Body of pancreas (tissue), 4 donors: Measurements from ENCODE around the gene EIF4G2. TPM values are rescaled to one million over a fixed set of nuclear protein-coding genes. Genes with fewer than 3 reads are reported as not detected.

ENCODE experiments used
- ATAC-seq: fragments of 150-250 bp; one replicate; pipeline ENCODE4 v1.9.1; 2016
- DNase-seq, 4 donors: peaks; one replicate each; pipeline ENCODE4 v3.0.0-alpha.2; 2019
- H3K27ac ChIP-seq, 4 donors: fragments of 200-600 bp; sonication (generic); 1 replicate in 3 of 4; 2 replicates in 1 of 4; pipeline versions ENCODE4 v1.5.1 to v1.6.1; 2016 to 2019; ENCODE audit warnings: mild to moderate bottlenecking in 1 of 4, mixed read lengths in 1 of 4, moderate library complexity in 1 of 4
- H3K27me3 ChIP-seq, 2 donors: fragments of 200-600 bp; sonication (generic); one replicate each; pipeline ENCODE4 v1.6.0; 2016; ENCODE audit warnings: mild to moderate bottlenecking in 1 of 2
- H3K36me3 ChIP-seq, 2 donors: fragments of 200-600 bp; sonication (generic); replicated peaks in 1 of 2; 2 replicates each; pipeline ENCODE4 v1.5.1; 2016; ENCODE audit warnings: low read depth in 2 of 2; ENCODE audit not compliant: insufficient read depth in 1 of 2
- H3K4me1 ChIP-seq: fragments of 200-600 bp; sonication (generic); one replicate; pipeline ENCODE4 v1.6.0; 2016
- H3K4me3 ChIP-seq, 2 donors: fragments of 200-600 bp; sonication (generic); 1 replicate in 1 of 2; 2 replicates in 1 of 2; pipeline ENCODE4 v1.5.1; 2016 to 2019
- H3K9me3 ChIP-seq, 3 donors: fragments of 200-600 bp; sonication (generic); 1 replicate in 2 of 3; 2 replicates in 1 of 3; pipeline ENCODE4 v1.5.1; 2016
- POLR2A ChIP-seq, 3 donors: fragments of 450-650 bp; IDR thresholded peaks; one replicate each; pipeline ENCODE4 v1.6.1; 2016; ENCODE audit warnings: antibody characterized with exemption in 3 of 3, mild to moderate bottlenecking in 2 of 3
- WGBS, 2 donors: methylation state at CpG; one replicate each; pipeline ENCODE4 v1.1.5; 2017; 5-methylcytosine and 5-hydroxymethylcytosine counted together
- intact Hi-C: fragments of 100-400 bp; cut with DNase I; formaldehyde crosslinking; loops from one replicate; pipeline ENCODE4 v1.15.1; 2023
- total RNA-seq, 2 donors: library from RNA; depleted of rRNA; stranded (reverse); fragments of >200 nt; gene quantifications; one replicate each; pipeline ENCODE4 v1.1.0, GENCODE V29; 2016
- TF ChIP-seq, protein P1 (sequence below), 7 experiments: fragments of 450-650 bp in 4 of 7; fragments of 200-600 bp in 3 of 7; sonication (generic) in 3 of 7; IDR thresholded peaks; one replicate each; pipeline ENCODE4 v1.5.1; 2016 to 2019; ENCODE audit warnings: antibody characterized with exemption in 7 of 7

EIF4G2 gene
- total RNA-seq, 2 donors from 2014 or later = 223 to 230 TPM

- WGBS, 2 donors = 77 to 81% methylated on average over 4 of the region's 4 CpGs
- Histone ChIP-seq H3K27ac (no peak overlapping the region), H3K27me3 (no peaks in the 10 kb centered on the region), H3K4me3 (no peak overlapping the region), H3K4me1 (no peaks in the 10 kb centered on the region), H3K9me3 (no peaks in the 10 kb centered on the region), H3K36me3 (peaks cover 0 to 26% of the 10 kb centered on the region in 2 donors)
- DNase-seq (no peak), ATAC-seq (no peak)
- intact Hi-C loops = no loop called here
- no peak for TF ChIP-seq POLR2A (IDR thresholded peaks at IDR 0.05)
- TF ChIP-seq, protein P1, sequence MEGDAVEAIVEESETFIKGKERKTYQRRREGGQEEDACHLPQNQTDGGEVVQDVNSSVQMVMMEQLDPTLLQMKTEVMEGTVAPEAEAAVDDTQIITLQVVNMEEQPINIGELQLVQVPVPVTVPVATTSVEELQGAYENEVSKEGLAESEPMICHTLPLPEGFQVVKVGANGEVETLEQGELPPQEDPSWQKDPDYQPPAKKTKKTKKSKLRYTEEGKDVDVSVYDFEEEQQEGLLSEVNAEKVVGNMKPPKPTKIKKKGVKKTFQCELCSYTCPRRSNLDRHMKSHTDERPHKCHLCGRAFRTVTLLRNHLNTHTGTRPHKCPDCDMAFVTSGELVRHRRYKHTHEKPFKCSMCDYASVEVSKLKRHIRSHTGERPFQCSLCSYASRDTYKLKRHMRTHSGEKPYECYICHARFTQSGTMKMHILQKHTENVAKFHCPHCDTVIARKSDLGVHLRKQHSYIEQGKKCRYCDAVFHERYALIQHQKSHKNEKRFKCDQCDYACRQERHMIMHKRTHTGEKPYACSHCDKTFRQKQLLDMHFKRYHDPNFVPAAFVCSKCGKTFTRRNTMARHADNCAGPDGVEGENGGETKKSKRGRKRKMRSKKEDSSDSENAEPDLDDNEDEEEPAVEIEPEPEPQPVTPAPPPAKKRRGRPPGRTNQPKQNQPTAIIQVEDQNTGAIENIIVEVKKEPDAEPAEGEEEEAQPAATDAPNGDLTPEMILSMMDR (IDR thresholded peaks at IDR 0.05) = no peak
Observed at GRCh38 chr11:10763766-10764165, 45.0 kb downstream of the EIF4G2 start.

GRCh38 chr11:10762913-10763421 lies 45.8 kb downstream of the EIF4G2 start:
- H3K27me3 ChIP-seq = no peaks in the 10 kb centered on the region
- DNase-seq (no peak), ATAC-seq (no peak)
- H3K4me3 ChIP-seq = no peak overlapping the region
- intact Hi-C loops = no loop called here
- no peaks in the 10 kb centered on the region for H3K9me3 ChIP-seq
- peaks cover 0 to 26% of the 10 kb centered on the region in 2 donors for H3K36me3 ChIP-seq
- WGBS, 2 donors = 89 to 90% methylated on average over 4 of the region's 4 CpGs
- no peak for TF ChIP-seq POLR2A (IDR thresholded peaks at IDR 0.05)
- TF ChIP-seq, protein P1 (IDR thresholded peaks at IDR 0.05) = no peak
- H3K27ac ChIP-seq = no peak overlapping the region
- no peaks in the 10 kb centered on the region for H3K4me1 ChIP-seq

- intact Hi-C loops = no loop called here
- Histone ChIP-seq H3K4me3 (no peak overlapping the region), H3K4me1 (no peaks in the 10 kb centered on the region), H3K27ac (no peak overlapping the region), H3K9me3 (no peaks in the 10 kb centered on the region), H3K36me3 (peaks cover 0 to 30% of the 10 kb centered on the region in 2 donors), H3K27me3 (no peaks in the 10 kb centered on the region)
- ATAC-seq (no peak), DNase-seq (no peak)
- TF ChIP-seq, protein P1 (IDR thresholded peaks at IDR 0.05) = no peak
- no peak for TF ChIP-seq POLR2A (IDR thresholded peaks at IDR 0.05)
Observed at GRCh38 chr11:10762185-10762584, 46.5 kb downstream of the EIF4G2 start.

DNA sequence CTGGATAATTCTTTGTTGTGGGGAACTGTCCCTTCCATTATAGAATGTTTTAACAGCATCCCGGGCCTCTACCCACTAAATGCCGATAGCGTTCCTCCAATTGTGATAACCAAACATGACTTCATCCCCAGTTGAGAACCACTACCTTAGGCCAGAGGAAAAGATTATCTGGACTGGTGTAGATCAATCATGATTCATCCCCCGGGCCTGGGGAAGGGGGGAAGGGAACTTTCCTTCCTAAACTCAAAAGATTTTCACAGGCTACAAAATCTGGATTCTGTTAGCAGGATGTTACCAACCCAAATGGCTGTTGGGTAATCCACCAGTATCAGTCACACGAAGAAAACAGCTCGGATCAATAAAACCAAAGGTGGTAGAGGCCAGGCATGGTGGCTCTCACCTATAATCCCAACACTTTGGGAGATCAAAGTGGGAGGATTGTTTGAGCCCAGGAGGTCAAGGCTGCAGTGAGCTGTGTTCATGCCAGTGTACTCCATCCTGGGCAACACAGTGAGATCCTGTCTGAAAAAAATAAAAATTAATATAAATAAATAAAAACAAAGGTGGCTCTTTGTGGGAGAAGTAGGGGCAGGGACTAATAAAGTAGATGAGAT lies 47.5 kb downstream of the EIF4G2 start:
- H3K27ac ChIP-seq = no peak overlapping the region
- peaks cover 0 to 33% of the 10 kb centered on the region in 2 donors for H3K36me3 ChIP-seq
- no peaks in the 10 kb centered on the region for H3K9me3 ChIP-seq
- no peak for DNase-seq
- no peaks in the 10 kb centered on the region for H3K4me1 ChIP-seq
- H3K4me3 ChIP-seq = no peak overlapping the region
- no peaks in the 10 kb centered on the region for H3K27me3 ChIP-seq
- intact Hi-C loops = no loop called here
- TF ChIP-seq, protein P1 (IDR thresholded peaks at IDR 0.05) = no peak
- no peak for TF ChIP-seq POLR2A (IDR thresholded peaks at IDR 0.05)
- WGBS, 2 donors = 78 to 82% methylated on average over 6 of the region's 6 CpGs
- no peak for ATAC-seq

- Histone ChIP-seq H3K4me3 (no peak overlapping the region), H3K27ac (no peak overlapping the region), H3K9me3 (no peaks in the 10 kb centered on the region), H3K36me3 (peaks cover 0 to 38% of the 10 kb centered on the region in 2 donors), H3K27me3 (no peaks in the 10 kb centered on the region), H3K4me1 (no peaks in the 10 kb centered on the region)
- TF ChIP-seq, protein P1 (IDR thresholded peaks at IDR 0.05) = no peak
- TF ChIP-seq POLR2A (IDR thresholded peaks at IDR 0.05) = no peak
- whole genome bisulfite sequencing, 2 donors = 84 to 91% methylated on average over 1 of the region's 1 CpG
- ATAC-seq (no peak), DNase-seq (no peak)
- intact Hi-C loops = no loop called here
Observed at GRCh38 chr11:10758957-10759356, 49.8 kb downstream of the EIF4G2 start.
